ENCODE data around the gene MMP19.
"Not testable (repeated sequence)": the region's sequence is repeated elsewhere in the genome, so short reads cannot be mapped to it uniquely, and the experiment has no call there.

The MMP19 gene

GRCh38 chr12:55843431-55843830, 695 bp upstream of the MMP19 start:
- no peak for DNase-seq (ENCODE audit: low read depth in 3 of 3)

GRCh38 chr12:55840581-55841351, 2.0 kb downstream of the MMP19 start:
- no peak for DNase-seq (ENCODE audit: low read depth in 3 of 3)

- no peak for DNase-seq (ENCODE audit: low read depth in 3 of 3)
These were observed 3.2 kb downstream of the MMP19 start for GRCh38 chr12:55839345-55840140.

- no peak for DNase-seq (ENCODE audit: low read depth in 3 of 3)
These were observed 4.4 kb downstream of the MMP19 start for GRCh38 chr12:55838361-55838760.

- not testable (repeated sequence) for DNase-seq (ENCODE audit: low read depth in 3 of 3)
These were observed 8.3 kb downstream of the MMP19 start for GRCh38 chr12:55834400-55834799.

GRCh38 chr12:55833056-55833455, 9.7 kb downstream of the MMP19 start:
- no peak for DNase-seq (ENCODE audit: low read depth in 3 of 3)

GRCh38 chr12:55831447-55831815, 11.3 kb downstream of the MMP19 start:
- DNase-seq (ENCODE audit: low read depth in 3 of 3), result no peak

GRCh38 chr12:55830601-55831446, 11.9 kb downstream of the MMP19 start:
- DNase-seq (ENCODE audit: low read depth in 3 of 3), result peak in 1 of 3 experiments; percentile 33

- no peak for DNase-seq (ENCODE audit: low read depth in 3 of 3)
These were observed 12.7 kb downstream of the MMP19 start for GRCh38 chr12:55829967-55830600.

- DNase-seq (ENCODE audit: low read depth in 3 of 3), result no peak
These were observed 14.4 kb downstream of the MMP19 start for GRCh38 chr12:55828357-55828756.

GRCh38 chr12:55827806-55828205, 14.9 kb downstream of the MMP19 start:
- no peak for DNase-seq (ENCODE audit: low read depth in 3 of 3)

GRCh38 chr12:55824726-55825125, 18.0 kb downstream of the MMP19 start:
- DNase-seq (ENCODE audit: low read depth in 3 of 3), result no peak

GRCh38 chr12:55823419-55823818, 19.3 kb downstream of the MMP19 start:
- no peak for DNase-seq (ENCODE audit: low read depth in 3 of 3)

GRCh38 chr12:55822228-55822627, 20.5 kb downstream of the MMP19 start:
- DNase-seq (ENCODE audit: low read depth in 3 of 3), result no peak

- no peak for DNase-seq (ENCODE audit: low read depth in 3 of 3)
These were observed 22.1 kb downstream of the MMP19 start for GRCh38 chr12:55820679-55821078.

GRCh38 chr12:55818886-55819285, 23.9 kb downstream of the MMP19 start:
- no peak for DNase-seq (ENCODE audit: low read depth in 3 of 3)

GRCh38 chr12:55818140-55818728, 24.5 kb downstream of the MMP19 start:
- DNase-seq (ENCODE audit: low read depth in 3 of 3), result no peak

GRCh38 chr12:55817345-55818139, 25.2 kb downstream of the MMP19 start, which contains the start of the genes ORMDL2 and SARNP:
Gene ORMDL2, plus strand, starts transcription at chr12:55818041. Its CDS starts 959 bp downstream, at chr12:55819000.
Gene SARNP, minus strand, starts transcription at chr12:55817724. Its CDS starts 23 bp downstream, at chr12:55817701.
- peak; percentile 89 to 94 (median 94) for DNase-seq (ENCODE audit: low read depth in 3 of 3)

GRCh38 chr12:55816881-55817344, 25.8 kb downstream of the MMP19 start:
- DNase-seq (ENCODE audit: low read depth in 3 of 3), result no peak

GRCh38 chr12:55815473-55815872, 27.3 kb downstream of the MMP19 start:
- no peak for DNase-seq (ENCODE audit: low read depth in 3 of 3)

All from stimulated activated CD4-positive, alpha-beta T cell treated with anti-CD3 and anti-CD28 coated beads, TNF-alpha, amount 100 ng/mL, for 24 hours (primary cell).